IMR-90 (cell line): ENCODE data around the gene ZNF12. TPM values are rescaled to one million over a fixed set of nuclear protein-coding genes. Genes with fewer than 3 reads are reported as not detected.

Experiments
- ATAC-seq: fragments of 200-7000 bp; cut with Tn5 transposase; 2 replicates; pipeline ENCODE4 v1.9.1; 2020; ENCODE audit warnings: low read depth, mild to moderate bottlenecking, moderate library complexity
- BruUV-seq: library from RNA; stranded (reverse); fragments of 400-500 nt; replicated peaks from 2 replicates; lab custom pipeline; 2021; lab: Mats Ljungman, UMichigan
- CTCF ChIA-PET: fragments of 300-600 bp; formaldehyde crosslinking; extraction: SDS; loops from one replicate; lab custom pipeline; 2021; ENCODE audit warnings: antibody characterized with exemption; lab: Yijun Ruan, JAX
- POLR2A ChIA-PET: fragments of 300-600 bp; sonication (Branson Sonifier 250); formaldehyde crosslinking; loops from one replicate; lab custom pipeline; 2022; ENCODE audit warnings: antibody characterized with exemption; ENCODE audit not compliant: unreplicated experiment; lab: Charles Lee
- DNase-seq: peaks from one replicate; pipeline ENCODE4 v3.0.0; 2013
- H2AFZ ChIP-seq: replicated peaks from 2 replicates; pipeline ENCODE3; 2013; ENCODE audit warnings: low read length, mild to moderate bottlenecking; ENCODE audit not compliant: poor library complexity
- H2AK5ac ChIP-seq: 2 replicates; pipeline ENCODE4 v1.6.1; 2013; ENCODE audit warnings: low read depth, low read length, inconsistent platforms
- H2AK9ac ChIP-seq: replicated peaks from 2 replicates; pipeline ENCODE3; 2013; ENCODE audit warnings: mild to moderate bottlenecking, low read depth, low read length, moderate library complexity; ENCODE audit not compliant: poor library complexity
- H2BK120ac ChIP-seq: 2 replicates; pipeline ENCODE4 v1.6.1; 2013; ENCODE audit warnings: low read depth, low read length, inconsistent platforms
- H2BK15ac ChIP-seq: 3 replicates; pipeline ENCODE4 v1.6.1; 2013; ENCODE audit warnings: low read depth, low read length, inconsistent platforms
- H2BK20ac ChIP-seq: 2 replicates; pipeline ENCODE4 v1.6.1; 2013; ENCODE audit warnings: low read depth, mild to moderate bottlenecking, inconsistent platforms, low read length, moderate library complexity
- H2BK5ac ChIP-seq: 2 replicates; pipeline ENCODE4 v1.6.1; 2013; ENCODE audit warnings: mild to moderate bottlenecking, low read depth, low read length, inconsistent platforms; ENCODE audit not compliant: poor library complexity, severe bottlenecking
- H3K14ac ChIP-seq: replicated peaks from 2 replicates; pipeline ENCODE4 v1.6.1; 2013; ENCODE audit warnings: low read depth, low read length, inconsistent platforms
- H3K18ac ChIP-seq: 2 replicates; pipeline ENCODE4 v1.6.1; 2013; ENCODE audit warnings: low read depth, low read length, control low read depth
- H3K23ac ChIP-seq: 2 replicates; pipeline ENCODE4 v1.6.1; 2013; ENCODE audit warnings: low read depth, low read length, inconsistent platforms
- H3K27ac ChIP-seq: 2 replicates; pipeline ENCODE4 v1.5.1; 2013; ENCODE audit warnings: mild to moderate bottlenecking, control low read depth, low read length; ENCODE audit not compliant: insufficient read depth
- H3K27me3 ChIP-seq: 2 replicates; pipeline ENCODE4 v1.6.1; 2013; ENCODE audit warnings: low read length; ENCODE audit not compliant: control insufficient read depth, insufficient read depth
- H3K36me3 ChIP-seq: 2 replicates; pipeline ENCODE4 v1.6.1; 2013; ENCODE audit warnings: low read length, mixed read lengths; ENCODE audit not compliant: control insufficient read depth, insufficient read depth
- H3K4ac ChIP-seq: 2 replicates; pipeline ENCODE4 v1.6.1; 2013; ENCODE audit warnings: low read depth, low read length, inconsistent platforms
- H3K4me1 ChIP-seq: 2 replicates; pipeline ENCODE4 v1.6.1; 2013; ENCODE audit warnings: low read length, mixed read lengths; ENCODE audit not compliant: control insufficient read depth, insufficient read depth
- H3K4me2 ChIP-seq: 2 replicates; pipeline ENCODE4 v1.6.1; 2013; ENCODE audit warnings: low read depth, mild to moderate bottlenecking, control low read depth, low read length, moderate library complexity
- H3K4me3 ChIP-seq: 2 replicates; pipeline ENCODE4 v1.5.1; 2013; ENCODE audit warnings: low read depth, mild to moderate bottlenecking, control low read depth, low read length, moderate library complexity; ENCODE audit not compliant: insufficient read depth
- H3K56ac ChIP-seq: 2 replicates; pipeline ENCODE4 v1.6.1; 2013; ENCODE audit warnings: low read length, inconsistent platforms; ENCODE audit not compliant: insufficient read depth; ENCODE audit errors: extremely low read depth
- H3K79me1 ChIP-seq, 2 experiments: 2 replicates each; pipeline ENCODE4 v1.6.1; 2013; ENCODE audit warnings: low read length in 2 of 2, inconsistent platforms in 1 of 2, low read depth in 1 of 2
- H3K9ac ChIP-seq: 2 replicates; pipeline ENCODE4 v1.6.1; 2013; ENCODE audit warnings: low read depth, low read length, control low read depth
- H3K9me1 ChIP-seq: 2 replicates; pipeline ENCODE4 v1.6.1; 2013; ENCODE audit warnings: low read length, inconsistent platforms; ENCODE audit not compliant: insufficient read depth
- H3K9me3 ChIP-seq: 2 replicates; pipeline ENCODE4 v1.6.1; 2013; ENCODE audit warnings: low read length; ENCODE audit not compliant: control insufficient read depth, insufficient read depth
- H4K20me1 ChIP-seq: 2 replicates; pipeline ENCODE4 v1.6.1; 2013; ENCODE audit warnings: low read length, inconsistent platforms; ENCODE audit not compliant: insufficient read depth
- H4K5ac ChIP-seq: 2 replicates; pipeline ENCODE4 v1.6.1; 2013; ENCODE audit warnings: mild to moderate bottlenecking, low read depth, low read length, control low read depth
- H4K8ac ChIP-seq, 2 experiments: 2 replicates each; pipeline ENCODE4 v1.6.1; 2013; ENCODE audit warnings: low read depth in 2 of 2, low read length in 2 of 2, control low read depth in 1 of 2, inconsistent platforms in 1 of 2
- H4K91ac ChIP-seq: 2 replicates; pipeline ENCODE4 v1.6.1; 2013; ENCODE audit warnings: low read depth, low read length, inconsistent platforms; ENCODE audit not compliant: insufficient read depth
- POLR2A ChIP-seq: IDR thresholded peaks from 2 replicates; pipeline ENCODE4 v1.6.1; 2012; ENCODE audit warnings: mild to moderate bottlenecking, low read depth, low read length
- WGBS, 2 experiments: methylation state at CpG; one replicate each; pipeline versions ENCODE4 v1.1.5 to v1.1.7; 2013; ENCODE audit warnings: missing lambda C conversion rate in 2 of 2; ENCODE audit not compliant: insufficient read length in 1 of 2; ENCODE audit errors: extremely low coverage in 2 of 2; 5-methylcytosine and 5-hydroxymethylcytosine counted together
- dilution Hi-C: fragments of 300-500 bp; cut with HindIII; formaldehyde crosslinking; loops from one replicate; pipeline ENCODE4 v1.14.3; 2018; ENCODE audit warnings: low sequenced_read_pairs; ENCODE audit not compliant: unreplicated experiment
- in situ Hi-C: fragments of 300-500 bp; cut with MboI; formaldehyde crosslinking; loops from 3 replicates; pipeline ENCODE4 v1.14.3; 2019; ENCODE audit warnings: low sequenced_read_pairs, inconsistent platforms, mixed read lengths
- intact Hi-C: fragments of 100-400 bp; cut with micrococcal nuclease; formaldehyde crosslinking; loops from 2 replicates; pipeline ENCODE4 v1.10.0; 2022
- polyA plus RNA-seq, 3 experiments: library from polyadenylated mRNA; depleted of rRNA; stranded (reverse); fragments of >200 nt; gene quantifications; 2 replicates each; pipeline ENCODE4 v1.2.3, GENCODE V29; 2012; ENCODE audit warnings: low replicate concordance in 1 of 3
- total RNA-seq: library from RNA; depleted of rRNA; stranded (reverse); fragments of >200 nt; gene quantifications from 2 replicates; pipeline ENCODE4 v1.2.3, GENCODE V29; 2012

The ZNF12 gene
- total and polyA plus RNA-seq, 2 of the 4 experiments (the other 2 are of a cell fraction): 8.2 to 20.8 TPM

DNA sequence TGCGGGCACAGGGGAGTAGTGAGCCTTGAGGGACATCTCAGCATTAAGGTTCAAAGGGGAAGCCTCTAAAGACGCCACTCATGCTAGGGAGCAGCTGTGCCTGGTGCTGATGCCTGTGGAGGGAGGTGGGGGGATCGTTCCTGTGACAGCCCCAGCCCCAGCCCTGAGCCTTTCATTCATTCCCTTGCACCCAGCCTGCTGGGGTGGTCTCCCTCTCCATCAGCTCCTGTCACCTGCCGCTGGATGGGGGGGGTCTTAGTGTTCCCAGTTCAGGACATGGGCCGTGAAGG is 58.0 kb downstream of the ZNF12 start:
- H3K23ac ChIP-seq: no peak overlapping the region
- dilution Hi-C loops: no loop called here
- DNase-seq: no peak
- H3K4me2 ChIP-seq: no peak overlapping the region
- peaks cover 76% of the 10 kb centered on the region for H3K36me3 ChIP-seq
- H4K91ac ChIP-seq: no peak overlapping the region
- no peak overlapping the region for H3K9ac ChIP-seq
- no peak for ATAC-seq
- no peaks in the 10 kb centered on the region for H3K27me3 ChIP-seq
- no peak overlapping the region for H2BK15ac ChIP-seq
- ChIA-PET CTCF (no interaction called here), POLR2A (no interaction called here)
- H3K9me3 ChIP-seq: peaks cover 30% of the 10 kb centered on the region
- WGBS, 2 experiments: no CpG with 5 or more reads among the region's 5 CpGs
- no peak overlapping the region for H2AK5ac ChIP-seq
- H3K4ac ChIP-seq: no peak overlapping the region
- H3K79me1 ChIP-seq: peaks cover 0 to 17% of the 10 kb centered on the region in 2 experiments; a peak in 1 of 4 replicates
- H3K56ac ChIP-seq: no peak overlapping the region
- no peaks in the 10 kb centered on the region for H3K4me1 ChIP-seq
- TF ChIP-seq POLR2A: no peak
- intact Hi-C loops: no loop called here
- in situ Hi-C loops: no loop called here
- H2AFZ ChIP-seq: no peak overlapping the region
- H3K4me3 ChIP-seq: no peak overlapping the region
- H3K14ac ChIP-seq: no peak overlapping the region
- peaks cover 4% of the 10 kb centered on the region; the same call in 1 of the 2 replicates for H4K20me1 ChIP-seq
- H3K9me1 ChIP-seq: no peaks in the 10 kb centered on the region
- no peak overlapping the region for H4K5ac ChIP-seq
- H3K18ac ChIP-seq: no peak overlapping the region
- no peak overlapping the region for H4K8ac ChIP-seq
- no peak overlapping the region for H2AK9ac ChIP-seq
- H2BK120ac ChIP-seq: no peak overlapping the region
- H2BK20ac ChIP-seq: no peak overlapping the region
- H3K27ac ChIP-seq: no peak overlapping the region
- H2BK5ac ChIP-seq: no peak overlapping the region
- no TSS peak for BruUV-seq
